Panc1 (cell line): Measurements from ENCODE around the gene BRPF1. TPM values are rescaled to one million over a fixed set of nuclear protein-coding genes. Genes with fewer than 3 reads are reported as not detected.

Experiments
- ATAC-seq: fragments of 200-7000 bp; cut with Tn5 transposase; 2 replicates; pipeline ENCODE4 v1.9.1; 2020; ENCODE audit warnings: mild to moderate bottlenecking, moderate library complexity
- Bru-seq: library from RNA; stranded (reverse); fragments of 400-500 nt; gene quantifications from one replicate; lab custom pipeline; 2021; lab: Mats Ljungman, UMichigan
- BruChase-seq, 2 experiments: library from RNA; stranded (reverse); fragments of 400-500 nt; gene quantifications; one replicate each; lab custom pipeline; 2021; lab: Mats Ljungman, UMichigan
- BruUV-seq: library from RNA; stranded (reverse); fragments of 400-500 nt; replicated peaks from 2 replicates; lab custom pipeline; 2021; lab: Mats Ljungman, UMichigan
- CTCF ChIA-PET: fragments of 300-600 bp; sonication (Branson Sonifier 250); formaldehyde crosslinking; loops from one replicate; lab custom pipeline; 2022; ENCODE audit warnings: antibody characterized with exemption; lab: Charles Lee
- POLR2A ChIA-PET: fragments of 300-600 bp; sonication (Branson Sonifier 250); formaldehyde crosslinking; loops from one replicate; lab custom pipeline; 2022; ENCODE audit warnings: antibody characterized with exemption; lab: Charles Lee
- DNase-seq: peaks from one replicate; pipeline ENCODE4 v3.0.0-alpha.2; 2010; ENCODE audit warnings: low read depth, low spot score
- H3K27ac ChIP-seq: 2 replicates; pipeline ENCODE4 v1.5.1; 2011; ENCODE audit warnings: mild to moderate bottlenecking, low read length, inconsistent platforms
- H3K27me3 ChIP-seq: fragments of 200-500 bp; sonication (Bioruptor generic); 2 replicates; pipeline ENCODE4 v1.6.0; 2014; ENCODE audit warnings: low read length, inconsistent platforms; ENCODE audit not compliant: control insufficient read depth, insufficient read depth
- H3K36me3 ChIP-seq: fragments of 200-500 bp; sonication (Bioruptor generic); 2 replicates; pipeline ENCODE4 v1.5.1; 2014; ENCODE audit warnings: inconsistent platforms, mild to moderate bottlenecking, low read length, moderate library complexity; ENCODE audit not compliant: control insufficient read depth, insufficient read depth
- H3K4me1 ChIP-seq: 2 replicates; pipeline ENCODE4 v1.5.1; 2011; ENCODE audit warnings: inconsistent platforms, mild to moderate bottlenecking, low read length, moderate library complexity; ENCODE audit not compliant: control insufficient read depth, insufficient read depth
- H3K4me3 ChIP-seq, 2 experiments: 2 replicates each; pipeline ENCODE4 v1.5.1; 2011 to 2012; ENCODE audit warnings: low read depth in 2 of 2, low read length in 2 of 2, mild to moderate bottlenecking in 2 of 2, inconsistent platforms in 1 of 2, moderate library complexity in 1 of 2
- H3K9me3 ChIP-seq: fragments of 200-500 bp; sonication (Bioruptor generic); 2 replicates; pipeline ENCODE4 v1.5.1; 2014; ENCODE audit warnings: low read depth, mild to moderate bottlenecking, inconsistent platforms, low read length, moderate library complexity; ENCODE audit not compliant: control insufficient read depth, insufficient read depth
- POLR2AphosphoS5 ChIP-seq: IDR thresholded peaks from 2 replicates; pipeline ENCODE4 v1.6.1; 2012; ENCODE audit warnings: mild to moderate bottlenecking, low read depth, low read length, moderate library complexity
- REST ChIP-seq, 2 experiments: IDR thresholded peaks; 2 replicates each; pipeline ENCODE4 v1.6.1; 2011 to 2012; ENCODE audit warnings: low read depth in 2 of 2, control low read depth in 1 of 2, low read length in 1 of 2, mild to moderate bottlenecking in 1 of 2, moderate library complexity in 1 of 2; ENCODE audit not compliant: insufficient read depth in 1 of 2
- SIN3A ChIP-seq: IDR thresholded peaks from 2 replicates; pipeline ENCODE4 v1.6.1; 2012; ENCODE audit warnings: low read depth, mild to moderate bottlenecking, low read length, moderate library complexity, borderline replicate concordance; ENCODE audit not compliant: insufficient read depth
- TCF7L2 ChIP-seq: IDR thresholded peaks from 2 replicates; pipeline ENCODE4 v1.6.1; 2011; ENCODE audit warnings: mild to moderate bottlenecking, low read depth, low read length, inconsistent platforms
- in situ Hi-C: cut with HindIII; loops from 2 replicates; pipeline ENCODE4 v1.10.0; 2016; ENCODE audit warnings: low sequenced_read_pairs, low pct_unique_long_range_greater_than_20kb
- intact Hi-C: fragments of 100-400 bp; cut with micrococcal nuclease; formaldehyde crosslinking; loops from one replicate; pipeline ENCODE4 v1.10.0; 2022; ENCODE audit not compliant: unreplicated experiment
- long read RNA-seq: library from polyadenylated mRNA; unstranded; transcript quantifications from one replicate; pipeline ENCODE4 v2.0.0, GENCODE V29; 2021; ENCODE audit not compliant: unreplicated experiment
- polyA plus RNA-seq: library from polyadenylated mRNA; unstranded; fragments of >200 nt; gene quantifications from one replicate; pipeline ENCODE4 v1.2.1, GENCODE V29; 2012; ENCODE audit warnings: missing spikeins; ENCODE audit not compliant: insufficient read length
- total RNA-seq: library from RNA; stranded (reverse); gene quantifications from one replicate; pipeline ENCODE4 v1.2.1, GENCODE V29; 2021; ENCODE audit not compliant: unreplicated experiment
- TF ChIP-seq, protein P1 (sequence below): fragments of 450-650 bp; IDR thresholded peaks from 2 replicates; pipeline ENCODE4 v1.5.1; 2017; ENCODE audit warnings: mild to moderate bottlenecking

Gene BRPF1
- total RNA-seq (17.4 TPM), Bru-seq, nascent RNA (percentile 69 among the genes with signal in this experiment), BruChase-seq, experiment 1, labeled RNA remaining after a 2-hour chase (percentile 76 among the genes with signal in this experiment), BruChase-seq, experiment 2, labeled RNA remaining after a 6-hour chase (percentile 63 among the genes with signal in this experiment)
- polyA plus RNA-seq = 11.7 TPM
- long read RNA-seq, full-length matches to known transcripts = 1 of 24 reads
- long read RNA-seq, partial matches to known transcripts = 9 of 24 reads
- long read RNA-seq, other reads (novel, unspliced or antisense) = 14 of 24 reads

DNA sequence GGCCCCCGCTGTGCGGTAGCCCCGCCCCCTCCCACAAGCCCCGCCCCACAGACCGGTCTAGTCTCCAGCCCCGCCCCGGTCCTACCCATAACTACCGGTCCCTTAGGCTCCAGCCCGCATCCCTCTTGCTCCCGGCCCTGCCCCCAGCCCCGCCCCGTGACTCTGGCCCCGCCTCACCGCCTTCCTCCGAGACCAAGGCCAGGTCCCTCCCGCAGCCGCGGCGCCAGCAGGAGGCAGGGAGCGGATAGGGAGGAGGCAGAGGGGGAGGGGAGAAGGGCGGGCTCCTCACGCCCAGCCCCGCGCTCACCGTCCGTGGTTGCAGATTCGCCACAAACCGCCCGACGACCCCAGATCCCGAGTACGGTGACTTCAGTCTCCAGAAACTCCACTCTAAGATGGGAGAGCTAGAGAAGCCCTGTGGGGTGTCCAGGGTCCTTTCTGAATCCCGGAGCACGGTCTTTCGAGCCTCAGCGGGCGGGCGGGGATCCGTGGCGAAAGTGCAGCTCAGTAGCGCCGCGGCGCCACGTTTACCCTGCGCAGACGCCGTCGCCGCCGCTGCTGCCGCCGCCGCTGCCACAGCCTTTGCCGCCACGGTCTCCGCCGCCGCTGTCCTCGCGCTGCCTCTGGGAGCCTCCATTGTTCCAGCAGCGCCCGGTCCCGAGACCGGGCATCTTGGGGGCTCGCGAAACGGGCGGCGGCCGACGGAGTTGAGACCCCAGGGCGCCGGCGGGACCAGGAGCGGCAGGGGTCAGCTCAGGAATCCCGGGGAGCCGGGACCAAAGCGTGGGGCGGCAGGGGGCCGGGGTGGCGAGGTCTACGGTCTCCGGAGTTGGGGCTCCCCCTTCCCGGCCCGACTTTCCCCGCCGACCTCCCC lies at the start of gene BRPF1:
BRPF1 (plus strand) TSS at position 530 of the 874 bp plus-strand sequence. CDS start 2,406 bp downstream, outside the sequence.
- Histone ChIP-seq H3K9me3 (no peaks in the 10 kb centered on the region), H3K27me3 (no peaks in the 10 kb centered on the region), H3K4me3 (peak within 1 kb of the TSS; percentile 70 to 84), H3K4me1 (peaks cover 7% of the 10 kb centered on the region; the same call in 1 of the 2 replicates), H3K36me3 (no peaks in the 10 kb centered on the region; the same call in 1 of the 2 replicates), H3K27ac (peak within 1 kb of the TSS; percentile 83)
- intact Hi-C loops (no loop called here), in situ Hi-C loops (no loop called here)
- 0 out of 2 replicates have a peak, but pooled peaks have one; percentile 47 for TF ChIP-seq SIN3A
- TF ChIP-seq, protein P1, sequence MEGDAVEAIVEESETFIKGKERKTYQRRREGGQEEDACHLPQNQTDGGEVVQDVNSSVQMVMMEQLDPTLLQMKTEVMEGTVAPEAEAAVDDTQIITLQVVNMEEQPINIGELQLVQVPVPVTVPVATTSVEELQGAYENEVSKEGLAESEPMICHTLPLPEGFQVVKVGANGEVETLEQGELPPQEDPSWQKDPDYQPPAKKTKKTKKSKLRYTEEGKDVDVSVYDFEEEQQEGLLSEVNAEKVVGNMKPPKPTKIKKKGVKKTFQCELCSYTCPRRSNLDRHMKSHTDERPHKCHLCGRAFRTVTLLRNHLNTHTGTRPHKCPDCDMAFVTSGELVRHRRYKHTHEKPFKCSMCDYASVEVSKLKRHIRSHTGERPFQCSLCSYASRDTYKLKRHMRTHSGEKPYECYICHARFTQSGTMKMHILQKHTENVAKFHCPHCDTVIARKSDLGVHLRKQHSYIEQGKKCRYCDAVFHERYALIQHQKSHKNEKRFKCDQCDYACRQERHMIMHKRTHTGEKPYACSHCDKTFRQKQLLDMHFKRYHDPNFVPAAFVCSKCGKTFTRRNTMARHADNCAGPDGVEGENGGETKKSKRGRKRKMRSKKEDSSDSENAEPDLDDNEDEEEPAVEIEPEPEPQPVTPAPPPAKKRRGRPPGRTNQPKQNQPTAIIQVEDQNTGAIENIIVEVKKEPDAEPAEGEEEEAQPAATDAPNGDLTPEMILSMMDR = no peak
- TF ChIP-seq REST (IDR thresholded peaks at IDR 0.05; ENCODE audit: insufficient read depth in 1 of 2, low read depth in 2 of 2, low read length in 1 of 2) = no peak
- DNase-seq (peak; percentile 74), ATAC-seq (peak; percentile 98)
- no TSS peak for BruUV-seq
- ChIA-PET POLR2A (interaction anchor here (0.5 to 0.7 kb wide), 3 partner anchors 10 to 184 kb away, joined by 3 to 8 read pairs (median 4); no protein-coding TSS in a partner anchor), CTCF (interaction anchor here (0.6 to 1.2 kb wide), 5 partner anchors 50 to 531 kb away, joined by 3 to 5 read pairs (median 3); no protein-coding TSS in a partner anchor)

GRCh38 chr3:9682096-9682495 lies 49.4 kb upstream of the BRPF1 start:
- Histone ChIP-seq H3K4me3 (no peak overlapping the region), H3K9me3 (no peaks in the 10 kb centered on the region), H3K4me1 (no peaks in the 10 kb centered on the region), H3K27ac (no peak overlapping the region), H3K27me3 (no peaks in the 10 kb centered on the region), H3K36me3 (no peaks in the 10 kb centered on the region; the same call in 1 of the 2 replicates)
- BruUV-seq = no TSS peak
- ATAC-seq (no peak), DNase-seq (no peak)
- no peak for TF ChIP-seq TCF7L2
- TF ChIP-seq, protein P1 = no peak
- TF ChIP-seq SIN3A = no peak
- no peak for TF ChIP-seq POLR2AphosphoS5
- TF ChIP-seq REST (IDR thresholded peaks at IDR 0.05; ENCODE audit: insufficient read depth in 1 of 2, low read depth in 2 of 2, low read length in 1 of 2) = no peak
- POLR2A ChIA-PET = no interaction called here
- intact Hi-C loops = no loop called here
- in situ Hi-C loops = no loop called here
- CTCF ChIA-PET = interaction anchor here (0.6 kb wide), 1 partner anchor 49 kb away, joined by 3 read pairs; the partner anchor contains the start of gene BRPF1
